ENCODE data around the gene OR6A2. TPM values are rescaled to one million over a fixed set of nuclear protein-coding genes. Genes with fewer than 3 reads are reported as not detected.

The OR6A2 gene
- total RNA-seq, 4 donors from 2014 or later: 0.40 to 1.0 TPM; not detected in 2

DNA sequence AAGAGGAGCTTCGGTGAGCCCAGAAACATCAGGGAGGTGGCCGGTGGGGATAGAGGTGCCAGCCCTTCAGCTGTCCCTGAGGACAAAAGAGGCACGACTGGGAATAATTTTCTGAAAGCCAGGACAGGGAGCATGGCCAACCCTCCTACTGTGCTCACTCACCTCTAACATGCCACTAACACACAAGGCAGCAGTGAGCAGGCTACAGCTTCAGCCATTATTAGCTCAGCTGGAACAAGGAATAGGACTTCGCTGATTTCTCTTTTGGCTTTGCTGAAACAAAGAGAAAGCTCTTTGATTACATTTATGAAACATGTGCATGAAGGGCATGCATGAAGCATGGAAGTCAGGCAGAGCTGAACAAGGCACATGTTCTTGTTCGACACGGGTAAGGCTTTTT lies 33.9 kb upstream of the OR6A2 start:
- TF ChIP-seq, protein P1, sequence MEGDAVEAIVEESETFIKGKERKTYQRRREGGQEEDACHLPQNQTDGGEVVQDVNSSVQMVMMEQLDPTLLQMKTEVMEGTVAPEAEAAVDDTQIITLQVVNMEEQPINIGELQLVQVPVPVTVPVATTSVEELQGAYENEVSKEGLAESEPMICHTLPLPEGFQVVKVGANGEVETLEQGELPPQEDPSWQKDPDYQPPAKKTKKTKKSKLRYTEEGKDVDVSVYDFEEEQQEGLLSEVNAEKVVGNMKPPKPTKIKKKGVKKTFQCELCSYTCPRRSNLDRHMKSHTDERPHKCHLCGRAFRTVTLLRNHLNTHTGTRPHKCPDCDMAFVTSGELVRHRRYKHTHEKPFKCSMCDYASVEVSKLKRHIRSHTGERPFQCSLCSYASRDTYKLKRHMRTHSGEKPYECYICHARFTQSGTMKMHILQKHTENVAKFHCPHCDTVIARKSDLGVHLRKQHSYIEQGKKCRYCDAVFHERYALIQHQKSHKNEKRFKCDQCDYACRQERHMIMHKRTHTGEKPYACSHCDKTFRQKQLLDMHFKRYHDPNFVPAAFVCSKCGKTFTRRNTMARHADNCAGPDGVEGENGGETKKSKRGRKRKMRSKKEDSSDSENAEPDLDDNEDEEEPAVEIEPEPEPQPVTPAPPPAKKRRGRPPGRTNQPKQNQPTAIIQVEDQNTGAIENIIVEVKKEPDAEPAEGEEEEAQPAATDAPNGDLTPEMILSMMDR (IDR thresholded peaks at IDR 0.05): no peak
- TF ChIP-seq POLR2A (IDR thresholded peaks at IDR 0.05): no peak
- DNase-seq: no peak
- intact Hi-C loops (cut with DNase I; ENCODE audit: low total_unique reads): no loop called here

GRCh38 chr11:6828103-6828502 lies 28.6 kb upstream of the OR6A2 start:
- Histone ChIP-seq H3K9me3 (no peaks in the 10 kb centered on the region), H3K4me1 (no peaks in the 10 kb centered on the region), H3K27me3 (no peaks in the 10 kb centered on the region), H3K27ac (no peak overlapping the region), H3K36me3 (no peaks in the 10 kb centered on the region), H3K4me3 (no peak overlapping the region)
- DNase-seq: no peak
- TF ChIP-seq, protein P1 (IDR thresholded peaks at IDR 0.05): no peak
- intact Hi-C loops (cut with DNase I; ENCODE audit: low total_unique reads): no loop called here

More for the DNA sequence above, 33.9 kb upstream of the OR6A2 start:
- H3K9me3 ChIP-seq: no peaks in the 10 kb centered on the region
- no peak overlapping the region for H3K4me3 ChIP-seq
- no peaks in the 10 kb centered on the region for H3K27me3 ChIP-seq
- H3K27ac ChIP-seq: no peak overlapping the region
- H3K36me3 ChIP-seq: no peaks in the 10 kb centered on the region
- no peaks in the 10 kb centered on the region for H3K4me1 ChIP-seq

- Histone ChIP-seq H3K9me3 (no peaks in the 10 kb centered on the region), H3K27ac (no peak overlapping the region), H3K4me1 (no peaks in the 10 kb centered on the region), H3K36me3 (no peaks in the 10 kb centered on the region), H3K4me3 (no peak overlapping the region), H3K27me3 (no peaks in the 10 kb centered on the region)
- intact Hi-C loops (cut with DNase I; ENCODE audit: low total_unique reads): no loop called here
- DNase-seq: no peak
- TF ChIP-seq POLR2A (IDR thresholded peaks at IDR 0.05): no peak
- TF ChIP-seq, protein P1 (IDR thresholded peaks at IDR 0.05): no peak
Measured at GRCh38 chr11:6825231-6825744, 25.8 kb upstream of the OR6A2 start.

DNA sequence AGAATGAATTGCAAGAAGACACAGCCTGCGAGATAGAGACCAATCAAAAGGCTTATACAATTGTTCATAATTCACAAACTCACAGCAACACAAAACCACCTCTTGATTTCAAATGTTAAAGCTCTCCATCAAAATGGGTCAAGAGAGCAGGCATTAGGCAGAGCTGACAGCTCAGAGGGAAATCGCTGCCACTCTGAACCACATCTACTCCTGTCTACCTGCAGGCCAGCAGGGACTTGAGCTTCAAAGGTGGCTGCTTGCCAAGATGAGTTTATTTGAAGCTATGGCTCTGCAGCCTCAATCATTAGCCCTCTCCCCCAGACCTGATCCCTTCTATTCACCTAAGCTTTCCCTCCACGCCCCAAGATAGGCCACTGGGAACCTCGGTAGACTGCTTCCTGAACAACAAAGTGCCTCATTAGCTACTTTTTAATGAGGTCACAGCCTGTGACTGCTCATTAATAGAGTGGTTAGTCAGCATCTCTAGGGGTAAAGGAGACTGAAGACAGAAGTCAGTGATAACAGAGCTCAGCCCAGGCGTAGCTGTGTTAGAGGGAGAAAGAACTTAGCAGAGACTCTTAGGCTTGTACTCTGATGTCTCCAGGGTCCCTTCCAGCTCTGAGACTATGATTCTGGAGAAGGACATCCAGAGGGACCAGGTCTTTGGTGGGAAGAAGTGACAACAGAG lies 24.8 kb upstream of the OR6A2 start:
- Histone ChIP-seq H3K4me1 (no peaks in the 10 kb centered on the region), H3K27ac (no peak overlapping the region), H3K36me3 (no peaks in the 10 kb centered on the region), H3K4me3 (no peak overlapping the region), H3K9me3 (no peaks in the 10 kb centered on the region), H3K27me3 (no peaks in the 10 kb centered on the region)
- TF ChIP-seq POLR2A (IDR thresholded peaks at IDR 0.05): no peak
- TF ChIP-seq, protein P1 (IDR thresholded peaks at IDR 0.05): no peak
- DNase-seq: no peak
- intact Hi-C loops (cut with DNase I; ENCODE audit: low total_unique reads): no loop called here

DNA sequence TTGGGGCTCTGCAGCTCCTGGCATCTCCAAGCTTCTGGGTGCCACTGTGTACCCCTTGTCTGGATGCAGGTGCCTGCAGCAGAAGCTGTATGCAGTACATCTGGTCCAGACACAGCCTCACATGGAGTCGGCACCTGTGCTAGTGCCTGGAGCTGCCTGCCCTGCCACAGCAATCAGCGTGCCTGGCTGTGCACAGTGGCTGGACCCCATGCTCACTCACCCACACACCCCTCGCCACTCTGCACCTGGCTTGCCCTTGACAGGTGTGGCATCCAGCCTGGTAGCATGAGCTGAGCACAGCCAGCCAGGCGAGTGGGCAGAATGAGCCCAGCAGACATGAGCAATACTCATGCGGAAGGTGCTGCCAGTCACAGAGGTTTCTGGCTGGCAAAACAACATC lies 19.5 kb upstream of the OR6A2 start:
- intact Hi-C loops (cut with DNase I; ENCODE audit: low total_unique reads): no loop called here
- TF ChIP-seq, protein P1 (IDR thresholded peaks at IDR 0.05): no peak
- TF ChIP-seq POLR2A (IDR thresholded peaks at IDR 0.05): no peak
- Histone ChIP-seq H3K36me3 (no peaks in the 10 kb centered on the region), H3K27ac (no peak overlapping the region), H3K4me1 (no peaks in the 10 kb centered on the region), H3K4me3 (no peak overlapping the region), H3K27me3 (no peaks in the 10 kb centered on the region), H3K9me3 (no peaks in the 10 kb centered on the region)
- DNase-seq: no peak

All from uterus (tissue), 4 donors.